Liver (tissue), 9 donors: Measurements from ENCODE around the gene SLC38A3. TPM values are rescaled to one million over a fixed set of nuclear protein-coding genes. Genes with fewer than 3 reads are reported as not detected.

Experiments used
- DNase-seq: peaks from one replicate; pipeline ENCODE4 v3.0.0-alpha.2; 2017; ENCODE audit warnings: low spot score
- H3K27ac ChIP-seq, 2 donors: one replicate each; pipeline ENCODE4 v1.7.0; 2013; ENCODE audit warnings: inconsistent platforms in 2 of 2, low read length in 2 of 2, control low read depth in 1 of 2, low read depth in 1 of 2, mild to moderate bottlenecking in 1 of 2
- H3K27me3 ChIP-seq, 4 donors: one replicate each; pipeline versions ENCODE4 v1.6.1 to v1.7.0; 2013; ENCODE audit warnings: low read length in 3 of 4, inconsistent platforms in 1 of 4, mild to moderate bottlenecking in 1 of 4, moderate library complexity in 1 of 4; ENCODE audit not compliant: control insufficient read depth in 4 of 4, insufficient read depth in 4 of 4
- H3K36me3 ChIP-seq, 4 donors: one replicate each; pipeline versions ENCODE4 v1.6.1 to v1.7.0; 2013; ENCODE audit warnings: low read length in 3 of 4, mild to moderate bottlenecking in 3 of 4, low read depth in 1 of 4, moderate library complexity in 1 of 4; ENCODE audit not compliant: control insufficient read depth in 4 of 4, insufficient read depth in 3 of 4
- H3K4me1 ChIP-seq, 4 donors: one replicate each; pipeline versions ENCODE4 v1.6.1 to v1.7.0; 2013; ENCODE audit warnings: low read length in 3 of 4, mild to moderate bottlenecking in 3 of 4, moderate library complexity in 1 of 4; ENCODE audit not compliant: control insufficient read depth in 4 of 4, insufficient read depth in 4 of 4
- H3K4me3 ChIP-seq, 3 donors: one replicate each; pipeline versions ENCODE4 v1.6.1 to v1.7.0; 2013; ENCODE audit warnings: low read length in 3 of 3, control low read depth in 1 of 3, low read depth in 1 of 3, mild to moderate bottlenecking in 1 of 3
- H3K9ac ChIP-seq, 2 donors: one replicate each; pipeline ENCODE4 v1.7.0; 2013; ENCODE audit warnings: low read length in 2 of 2, mild to moderate bottlenecking in 2 of 2, moderate library complexity in 2 of 2, control low read depth in 1 of 2, low read depth in 1 of 2
- H3K9me3 ChIP-seq, 4 donors: one replicate each; pipeline versions ENCODE4 v1.6.1 to v1.7.0; 2013; ENCODE audit warnings: low read length in 3 of 4; ENCODE audit not compliant: control insufficient read depth in 4 of 4
- ATF3 ChIP-seq: IDR thresholded peaks from 2 replicates; pipeline ENCODE4 v1.6.1; 2016; ENCODE audit warnings: antibody characterized with exemption
- CTCF ChIP-seq: fragments of 150-350 bp; IDR thresholded peaks from 2 replicates; pipeline ENCODE4 v1.5.1; 2017; ENCODE audit warnings: improper control_type of control experiment, low read depth, low read length; ENCODE audit not compliant: missing input control
- EGR1 ChIP-seq, 2 donors: IDR thresholded peaks; 2 replicates each; pipeline ENCODE4 v1.6.1; 2016 to 2018; ENCODE audit warnings: antibody characterized with exemption in 2 of 2, low read depth in 2 of 2
- FOXA1 ChIP-seq: IDR thresholded peaks from 2 replicates; pipeline ENCODE4 v1.6.1; 2016; ENCODE audit warnings: antibody characterized with exemption
- FOXA2 ChIP-seq: IDR thresholded peaks from 2 replicates; pipeline ENCODE4 v1.6.1; 2016; ENCODE audit warnings: antibody characterized with exemption
- GABPA ChIP-seq, 2 donors: IDR thresholded peaks in 1 of 2; conservative IDR thresholded peaks in 1 of 2; 2 replicates each; pipeline ENCODE4 v1.6.1; 2016; ENCODE audit warnings: antibody characterized with exemption in 2 of 2, mild to moderate bottlenecking in 1 of 2, moderate library complexity in 1 of 2
- HNF4A ChIP-seq, 2 donors: conservative IDR thresholded peaks; 2 replicates each; pipeline ENCODE4 v1.6.1; 2016; ENCODE audit warnings: antibody characterized with exemption in 2 of 2, mild to moderate bottlenecking in 2 of 2
- HNF4G ChIP-seq: IDR thresholded peaks from 2 replicates; pipeline ENCODE4 v1.6.1; 2016; ENCODE audit warnings: antibody characterized with exemption
- JUND ChIP-seq, 2 donors: IDR thresholded peaks; 2 replicates each; pipeline ENCODE4 v1.6.1; 2016; ENCODE audit warnings: antibody characterized with exemption in 2 of 2
- MAX ChIP-seq: IDR thresholded peaks from 2 replicates; pipeline ENCODE4 v1.6.1; 2016; ENCODE audit warnings: antibody characterized with exemption
- NR2F2 ChIP-seq: IDR thresholded peaks from 2 replicates; pipeline ENCODE4 v1.6.1; 2016; ENCODE audit warnings: antibody characterized with exemption
- RAD21 ChIP-seq, 2 donors: IDR thresholded peaks; 2 replicates each; pipeline ENCODE4 v1.6.1; 2016; ENCODE audit warnings: antibody characterized with exemption in 2 of 2, mild to moderate bottlenecking in 2 of 2
- REST ChIP-seq: IDR thresholded peaks from 2 replicates; pipeline ENCODE4 v1.6.1; 2016; ENCODE audit warnings: antibody characterized with exemption, mild to moderate bottlenecking
- RXRA ChIP-seq, 2 donors: IDR thresholded peaks; 2 replicates each; pipeline ENCODE4 v1.6.1; 2017 to 2018; ENCODE audit warnings: antibody characterized with exemption in 2 of 2, mild to moderate bottlenecking in 1 of 2
- SP1 ChIP-seq: IDR thresholded peaks from 2 replicates; pipeline ENCODE4 v1.6.1; 2018; ENCODE audit warnings: antibody characterized with exemption, mild to moderate bottlenecking
- TAF1 ChIP-seq: conservative IDR thresholded peaks from 2 replicates; pipeline ENCODE4 v1.6.1; 2016; ENCODE audit warnings: antibody characterized with exemption, mild to moderate bottlenecking
- YY1 ChIP-seq: IDR thresholded peaks from 2 replicates; pipeline ENCODE4 v1.6.1; 2016; ENCODE audit warnings: antibody characterized with exemption, mild to moderate bottlenecking
- ZBTB33 ChIP-seq: IDR thresholded peaks from 2 replicates; pipeline ENCODE4 v1.6.1; 2016; ENCODE audit warnings: antibody characterized with exemption
- WGBS: extraction: QIAGEN DNeasy Blood & Tissue Kit; methylation state at CpG from one replicate; pipeline ENCODE4 v1.1.7; 2013; 5-methylcytosine and 5-hydroxymethylcytosine counted together
- polyA plus RNA-seq, 2 donors: library from polyadenylated mRNA; stranded (reverse) in 1 of 2; unstranded in 1 of 2; fragments of 200-250 nt in 1 of 2; fragments of >200 nt in 1 of 2; fragmentation: Nextera tagmentation in 1 of 2; extraction: Ambion mirVana in 1 of 2; gene quantifications; one replicate each; pipeline versions ENCODE4 v1.2.1 to v1.2.3, GENCODE V29; 2013 to 2015
- total RNA-seq, 2 donors: library from RNA; depleted of rRNA; stranded (reverse); fragments of >200 nt; gene quantifications; one replicate each; pipeline ENCODE4 v1.2.3, GENCODE V29; 2014
- donor health status: healthy.
- donor health status: healthy.
- donor health status: healthy.
- donor health status: healthy.
- donor health status: healthy.

The SLC38A3 gene
- total and polyA plus RNA-seq, 4 donors: 98.1 to 180 (median 140) TPM

GRCh38 chr3:50205413-50206276, 574 bp downstream of the SLC38A3 start:
- no peaks in the 10 kb centered on the region for H3K36me3 ChIP-seq
- peak overlapping the region; percentile 64 to 74 for H3K9ac ChIP-seq
- 2% methylated on average over 67 of the region's 67 CpGs for WGBS
- peak; percentile 78 for DNase-seq
- H3K27me3 ChIP-seq: no peaks in the 10 kb centered on the region
- peak overlapping the region; percentile 95 to 96 for H3K27ac ChIP-seq
- no peaks in the 10 kb centered on the region for H3K9me3 ChIP-seq
- peaks cover 44 to 89% (median 74%) of the 10 kb centered on the region in 4 donors for H3K4me1 ChIP-seq
- peak overlapping the region; percentile 62 to 77 (median 75) for H3K4me3 ChIP-seq
- TF ChIP-seq ATF3 (peak; percentile 45), YY1 (peak; percentile 51), RAD21 (IDR thresholded peaks at IDR 0.05) (no peak), RXRA (IDR thresholded peaks at IDR 0.05) (peak; percentile 27 to 44), MAX (peak; percentile 60), SP1 (peak; percentile 59), HNF4A (conservative IDR thresholded peaks at IDR 0.05) (peak; percentile 49 to 74), CTCF (no peak), HNF4G (peak; percentile 19), TAF1 (peak; percentile 94), JUND (IDR thresholded peaks at IDR 0.05) (no peak), REST (peak; percentile 85), EGR1 (IDR thresholded peaks at IDR 0.05; ENCODE audit: low read depth in 2 of 2) (peak; percentile 58 to 76), GABPA (IDR thresholded peaks at IDR 0.05 in 1 of 2, conservative IDR thresholded peaks at IDR 0.05 in 1 of 2) (no peak), FOXA2 (peak; percentile 48), NR2F2 (no peak), ZBTB33 (no peak), FOXA1 (peak; percentile 30)
